Activated CD8-positive, alpha-beta memory T cell treated with anti-CD3 and anti-CD28 coated beads for 36 hours (primary cell): ENCODE measurements around the gene LARP4B. TPM values are rescaled to one million over a fixed set of nuclear protein-coding genes. Genes with fewer than 3 reads are reported as not detected.

Experiments
- CTCF ChIA-PET: fragments of 350-600 bp; sonication (Branson Sonifier 250); formaldehyde crosslinking; loops from one replicate; lab custom pipeline; 2021; ENCODE audit warnings: antibody characterized with exemption; lab: Charles Lee
- POLR2A ChIA-PET: fragments of 350-600 bp; sonication (Branson Sonifier 250); formaldehyde crosslinking; loops from one replicate; lab custom pipeline; 2021; ENCODE audit warnings: antibody characterized with exemption; lab: Charles Lee
- total RNA-seq, 2 experiments: library from RNA; stranded (reverse); gene quantifications; one replicate each; pipeline ENCODE4 v1.2.3, GENCODE V29; 2021

The LARP4B gene
- total RNA-seq, 2 experiments from 2014 or later, result 127 to 137 TPM

GRCh38 chr10:804191-804781 is 127.2 kb downstream of the LARP4B start:
- ChIA-PET CTCF (no interaction called here), POLR2A (no interaction called here)

GRCh38 chr10:803041-803741 is 128.3 kb downstream of the LARP4B start:
- ChIA-PET POLR2A (no interaction called here), CTCF (no interaction called here)

GRCh38 chr10:802506-802905 is 129.0 kb downstream of the LARP4B start:
- CTCF ChIA-PET, result no interaction called here

GRCh38 chr10:797179-797578 is 134.3 kb downstream of the LARP4B start:
- CTCF ChIA-PET, result no interaction called here
- POLR2A ChIA-PET, result no interaction called here

More at GRCh38 chr10:802506-802905, 129.0 kb downstream of the LARP4B start:
- POLR2A ChIA-PET, result no interaction called here

- CTCF ChIA-PET, result no interaction called here
- POLR2A ChIA-PET, result no interaction called here
Measured at GRCh38 chr10:796233-796632, 135.3 kb downstream of the LARP4B start.

- POLR2A ChIA-PET, result no interaction called here
- CTCF ChIA-PET, result no interaction called here
Measured at GRCh38 chr10:794382-794956, 137.0 kb downstream of the LARP4B start.

- CTCF ChIA-PET, result interaction anchor here (0.7 kb wide), 1 partner anchor 74 kb away, joined by 4 read pairs; no protein-coding TSS in a partner anchor
- POLR2A ChIA-PET, result no interaction called here
Measured at GRCh38 chr10:792792-793100, 138.8 kb downstream of the LARP4B start.

GRCh38 chr10:792083-792791 is 139.3 kb downstream of the LARP4B start:
- CTCF ChIA-PET, result interaction anchor here (0.7 kb wide), 1 partner anchor 73 kb away, joined by 4 read pairs; no protein-coding TSS in a partner anchor
- POLR2A ChIA-PET, result no interaction called here

- POLR2A ChIA-PET, result no interaction called here
- CTCF ChIA-PET, result no interaction called here
Measured at GRCh38 chr10:791639-792038, 139.9 kb downstream of the LARP4B start.

GRCh38 chr10:790821-791551 is 140.5 kb downstream of the LARP4B start:
- CTCF ChIA-PET, result no interaction called here

GRCh38 chr10:789831-790701 is 141.4 kb downstream of the LARP4B start:
- ChIA-PET CTCF (no interaction called here), POLR2A (no interaction called here)

More at GRCh38 chr10:790821-791551, 140.5 kb downstream of the LARP4B start:
- POLR2A ChIA-PET, result no interaction called here

- CTCF ChIA-PET, result no interaction called here
- POLR2A ChIA-PET, result no interaction called here
Measured at GRCh38 chr10:788796-789748, 142.4 kb downstream of the LARP4B start.

- ChIA-PET POLR2A (no interaction called here), CTCF (no interaction called here)
Measured at GRCh38 chr10:787933-788651, 143.4 kb downstream of the LARP4B start.

GRCh38 chr10:786633-787474 is 144.7 kb downstream of the LARP4B start:
- POLR2A ChIA-PET, result no interaction called here
- CTCF ChIA-PET, result no interaction called here

GRCh38 chr10:785861-786214 is 145.7 kb downstream of the LARP4B start:
- POLR2A ChIA-PET, result no interaction called here
- CTCF ChIA-PET, result no interaction called here

- ChIA-PET CTCF (no interaction called here), POLR2A (no interaction called here)
Measured at GRCh38 chr10:785089-785860, 146.2 kb downstream of the LARP4B start.
